Esophagus muscularis mucosa (tissue), 4 donors: Measurements from ENCODE around the gene PDGFRB.

ENCODE experiments used
- EP300 ChIP-seq: sonication (generic); formaldehyde crosslinking; IDR thresholded peaks from one replicate; pipeline ENCODE4 v1.6.1; 2017; ENCODE audit warnings: antibody characterized with exemption
- POLR2A ChIP-seq: fragments of 450-650 bp; IDR thresholded peaks from one replicate; pipeline ENCODE4 v1.6.1; 2017; ENCODE audit warnings: antibody characterized with exemption, moderate library complexity, mild to moderate bottlenecking, low read depth
- POLR2AphosphoS5 ChIP-seq, 2 donors: sonication (generic); formaldehyde crosslinking; IDR thresholded peaks; one replicate each; pipeline ENCODE4 v1.6.1; 2017; ENCODE audit warnings: antibody characterized with exemption in 2 of 2
- TF ChIP-seq, protein P1 (sequence below), 3 experiments: fragments of 200-600 bp in 2 of 3; fragments of 450-650 bp in 1 of 3; sonication (generic) in 2 of 3; IDR thresholded peaks; one replicate each; pipeline ENCODE4 v1.5.1; 2017 to 2019; ENCODE audit warnings: antibody characterized with exemption in 3 of 3, mild to moderate bottlenecking in 2 of 3, moderate library complexity in 1 of 3

DNA sequence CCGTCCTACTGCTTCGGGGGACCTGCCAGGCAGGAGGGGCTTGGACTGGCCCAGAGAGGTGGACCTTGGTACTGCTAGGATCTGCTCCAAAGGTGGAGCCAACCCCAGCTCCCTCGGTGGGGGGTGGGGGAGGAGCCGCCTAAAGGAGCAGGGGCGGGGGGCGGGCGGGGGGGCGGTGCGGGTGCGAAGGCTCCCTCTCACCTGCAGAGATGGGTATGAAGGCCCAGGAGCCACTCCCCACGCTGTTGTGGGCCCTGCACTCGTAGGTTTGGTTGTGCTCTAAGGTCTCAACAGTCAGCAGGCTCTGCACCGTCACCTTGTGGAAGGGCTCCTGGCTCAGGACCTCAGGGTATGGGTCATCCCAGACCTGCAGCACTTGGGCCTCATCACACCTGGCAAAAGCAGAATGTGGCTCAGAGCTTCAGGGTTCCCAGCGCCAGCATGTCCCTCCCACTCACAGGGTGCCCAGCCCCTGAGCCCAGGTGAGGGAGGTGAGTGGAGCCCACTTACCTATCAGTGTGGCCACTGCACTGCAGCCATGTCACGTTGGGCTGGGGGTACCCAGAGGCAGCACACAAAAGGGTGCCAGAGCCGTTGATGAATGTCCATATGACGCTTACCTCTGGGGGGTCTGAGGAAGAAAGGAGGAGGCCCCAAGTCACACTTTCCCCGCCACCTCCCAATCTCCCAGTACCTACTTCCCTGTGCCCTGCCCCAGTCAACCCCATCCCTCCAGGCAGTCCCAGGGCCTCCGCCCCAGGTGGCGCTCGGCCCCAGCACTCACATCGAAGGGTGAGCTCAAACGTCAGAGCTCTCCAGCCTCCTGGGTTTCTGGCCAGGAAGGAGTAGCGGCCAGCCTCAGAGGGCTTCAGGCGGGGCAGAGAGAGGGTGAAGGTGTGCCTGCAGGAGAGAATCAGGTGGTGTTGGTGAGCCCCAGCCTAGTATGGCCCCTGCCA lies 85.7 kb downstream of the PDGFRB start:
- TF ChIP-seq, protein P1, sequence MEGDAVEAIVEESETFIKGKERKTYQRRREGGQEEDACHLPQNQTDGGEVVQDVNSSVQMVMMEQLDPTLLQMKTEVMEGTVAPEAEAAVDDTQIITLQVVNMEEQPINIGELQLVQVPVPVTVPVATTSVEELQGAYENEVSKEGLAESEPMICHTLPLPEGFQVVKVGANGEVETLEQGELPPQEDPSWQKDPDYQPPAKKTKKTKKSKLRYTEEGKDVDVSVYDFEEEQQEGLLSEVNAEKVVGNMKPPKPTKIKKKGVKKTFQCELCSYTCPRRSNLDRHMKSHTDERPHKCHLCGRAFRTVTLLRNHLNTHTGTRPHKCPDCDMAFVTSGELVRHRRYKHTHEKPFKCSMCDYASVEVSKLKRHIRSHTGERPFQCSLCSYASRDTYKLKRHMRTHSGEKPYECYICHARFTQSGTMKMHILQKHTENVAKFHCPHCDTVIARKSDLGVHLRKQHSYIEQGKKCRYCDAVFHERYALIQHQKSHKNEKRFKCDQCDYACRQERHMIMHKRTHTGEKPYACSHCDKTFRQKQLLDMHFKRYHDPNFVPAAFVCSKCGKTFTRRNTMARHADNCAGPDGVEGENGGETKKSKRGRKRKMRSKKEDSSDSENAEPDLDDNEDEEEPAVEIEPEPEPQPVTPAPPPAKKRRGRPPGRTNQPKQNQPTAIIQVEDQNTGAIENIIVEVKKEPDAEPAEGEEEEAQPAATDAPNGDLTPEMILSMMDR (IDR thresholded peaks at IDR 0.05): no peak
- TF ChIP-seq EP300 (no peak), POLR2AphosphoS5 (IDR thresholded peaks at IDR 0.05) (no peak), POLR2A (no peak)
